Raji (cell line): Measurements from ENCODE around the gene CTCF.

Experiments
- POLR2A ChIP-seq: IDR thresholded peaks from 2 replicates; pipeline ENCODE4 v1.6.1; 2011; ENCODE audit warnings: low read depth, low read length, control low read depth; ENCODE audit not compliant: insufficient read depth

The CTCF gene

GRCh38 chr16:67562526-67562917 lies at the start of gene CTCF:
Gene CTCF (plus strand): TSS chr16:67562526. CDS start chr16:67610833, 48,307 bp downstream.
- no peak for TF ChIP-seq POLR2A

DNA sequence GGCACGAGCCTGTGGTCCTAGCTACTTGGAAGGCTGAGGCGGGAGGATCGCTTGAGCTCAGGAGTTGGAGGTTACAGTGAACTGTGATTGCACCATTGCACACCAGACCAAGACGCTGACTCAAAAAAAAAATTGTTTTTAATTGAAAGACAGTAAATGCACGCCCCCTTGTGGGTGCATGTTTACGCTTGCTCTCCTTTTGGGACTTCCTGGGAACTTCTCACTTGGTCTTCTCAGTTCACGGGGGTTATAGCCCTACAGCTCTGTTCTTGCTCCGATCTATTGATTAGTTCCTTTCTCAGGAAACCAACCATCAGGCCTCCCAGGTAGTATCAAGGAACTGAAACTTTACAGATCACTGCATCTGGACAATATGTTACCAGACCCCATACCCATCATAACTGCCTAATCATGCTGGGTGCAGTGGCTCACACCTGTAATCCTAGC lies 47.9 kb upstream of the CTCF start:
- no peak for TF ChIP-seq POLR2A

GRCh38 chr16:67516296-67517154 lies 45.8 kb upstream of the CTCF start:
- TF ChIP-seq POLR2A: no peak

DNA sequence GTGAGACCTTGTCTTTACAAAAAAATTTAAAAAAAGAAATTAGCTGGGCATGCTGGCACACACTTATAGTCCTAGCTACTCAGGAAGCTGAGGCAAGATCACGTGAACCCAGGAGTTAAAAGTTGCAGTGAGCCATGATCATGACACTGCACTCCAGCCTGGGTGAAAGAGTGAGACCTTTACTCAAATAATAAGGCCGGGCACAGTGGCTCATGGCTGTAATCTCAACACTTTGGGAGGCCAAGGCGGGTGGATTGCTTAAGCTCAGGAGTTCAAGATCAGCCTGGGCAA lies 45.2 kb upstream of the CTCF start:
- TF ChIP-seq POLR2A: no peak

DNA sequence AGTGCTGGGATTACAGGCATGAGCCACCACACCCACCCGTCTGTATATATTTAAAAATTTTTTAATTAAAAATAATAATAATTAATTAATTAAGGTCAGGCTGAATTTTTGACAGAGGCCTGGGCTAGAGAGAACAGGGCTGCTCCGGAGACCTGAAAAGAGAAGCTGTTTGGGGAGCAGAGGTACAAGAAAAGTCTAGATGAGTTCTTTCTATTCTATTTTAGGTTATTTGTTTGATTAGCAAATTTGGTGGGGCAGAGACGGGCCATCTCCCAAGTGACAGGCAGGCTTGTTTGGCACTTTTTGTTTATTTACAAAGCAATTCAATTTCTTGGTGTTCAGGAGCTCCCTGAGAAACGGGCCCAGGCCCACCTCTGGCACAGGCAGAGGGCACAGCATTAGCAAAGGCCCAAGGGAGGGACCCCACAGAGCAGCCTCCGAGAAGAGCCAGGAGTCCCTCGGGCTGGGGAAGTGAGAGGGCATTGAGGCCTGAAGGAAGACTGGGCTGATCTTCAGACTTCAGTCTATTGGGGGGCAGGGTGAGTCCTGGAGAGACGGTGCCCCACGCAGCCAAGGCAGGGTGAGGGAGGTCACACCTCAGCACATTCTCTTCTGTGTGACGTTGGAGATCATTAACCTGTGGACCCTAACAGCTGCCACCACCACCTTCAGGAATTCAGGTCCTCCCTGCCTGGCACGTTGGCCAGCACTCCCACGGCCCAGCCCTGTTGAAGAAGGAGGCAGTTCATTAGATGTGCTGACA lies 44.5 kb upstream of the CTCF start:
- 0 out of 2 replicates have a peak, but pooled peaks have one; percentile 35 for TF ChIP-seq POLR2A

DNA sequence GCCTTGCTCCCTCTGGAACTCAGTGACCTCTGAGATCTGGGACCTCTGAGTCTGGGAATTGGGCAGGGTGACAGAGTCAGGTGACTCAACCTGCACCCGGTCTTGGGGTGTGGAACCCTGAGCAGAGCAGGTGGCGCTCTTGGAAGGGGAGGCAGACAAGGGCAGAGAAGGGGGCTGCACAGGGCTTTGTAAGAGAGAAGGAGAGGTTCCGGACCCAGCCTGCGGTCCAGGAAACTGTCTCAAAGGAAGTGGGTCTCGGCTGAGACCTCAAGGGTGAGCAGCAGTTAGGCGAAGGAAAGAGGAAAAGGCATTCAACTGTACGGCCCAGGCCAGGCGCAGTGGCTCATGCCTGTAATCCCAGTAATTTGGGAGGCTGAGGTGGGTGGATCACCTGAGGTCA lies 43.6 kb upstream of the CTCF start:
- TF ChIP-seq POLR2A: no peak

DNA sequence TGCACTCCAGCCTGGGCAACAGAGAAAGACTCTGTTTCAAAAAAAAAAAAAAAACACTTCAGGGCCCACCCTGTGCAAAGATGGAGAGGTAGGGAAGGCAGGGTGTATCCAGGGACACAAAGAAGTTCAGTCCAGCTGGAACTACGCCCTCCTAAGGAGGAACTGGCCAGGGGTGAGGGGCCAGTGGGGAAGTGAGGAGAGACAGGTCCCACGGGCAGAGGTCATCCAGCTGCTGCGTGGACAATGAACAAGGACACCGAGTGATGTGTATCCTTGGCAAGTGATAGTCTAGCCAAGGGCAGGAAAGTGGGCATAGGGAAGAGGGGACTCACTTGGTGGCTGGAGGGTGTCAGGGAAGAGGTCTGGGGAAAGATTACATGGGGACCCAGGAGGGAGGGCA lies 43.1 kb upstream of the CTCF start:
- no peak for TF ChIP-seq POLR2A

DNA sequence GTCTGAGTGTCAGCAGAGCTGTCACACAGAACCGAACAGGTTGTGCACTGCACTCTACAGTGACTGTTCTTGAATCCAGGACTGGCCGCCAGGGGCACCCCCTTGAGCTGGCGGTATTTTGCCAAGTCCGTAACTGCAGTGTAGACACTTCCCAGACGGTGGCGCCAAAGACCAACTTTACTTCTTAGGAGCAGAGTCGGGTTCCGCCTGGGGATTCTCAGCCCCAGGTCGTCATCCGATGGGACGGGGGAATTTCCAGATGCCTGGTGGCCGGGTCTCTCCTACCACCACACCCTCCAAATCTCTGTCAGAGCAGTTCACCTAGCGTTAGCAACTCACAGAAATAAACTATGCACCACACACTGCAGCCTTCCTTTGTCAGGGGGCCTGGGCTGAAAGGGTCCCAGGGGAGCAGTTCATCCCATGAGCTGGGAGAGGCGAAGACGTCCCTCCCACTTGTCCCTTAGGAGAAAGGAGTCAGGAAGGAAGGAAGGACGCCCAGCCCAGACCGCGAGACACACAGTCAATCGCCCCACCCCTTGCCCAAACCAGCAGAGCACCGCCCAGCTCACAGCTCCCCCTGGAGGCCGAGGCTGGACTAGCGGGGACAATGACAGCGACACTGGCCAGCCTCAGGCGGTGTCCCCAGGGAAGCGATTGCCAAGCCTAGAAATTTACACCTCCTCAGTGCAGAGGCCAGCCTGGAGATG lies 41.1 kb upstream of the CTCF start:
- TF ChIP-seq POLR2A: peak; percentile 54

GRCh38 chr16:67525176-67525860 lies 37.0 kb upstream of the CTCF start:
- TF ChIP-seq POLR2A: no peak

DNA sequence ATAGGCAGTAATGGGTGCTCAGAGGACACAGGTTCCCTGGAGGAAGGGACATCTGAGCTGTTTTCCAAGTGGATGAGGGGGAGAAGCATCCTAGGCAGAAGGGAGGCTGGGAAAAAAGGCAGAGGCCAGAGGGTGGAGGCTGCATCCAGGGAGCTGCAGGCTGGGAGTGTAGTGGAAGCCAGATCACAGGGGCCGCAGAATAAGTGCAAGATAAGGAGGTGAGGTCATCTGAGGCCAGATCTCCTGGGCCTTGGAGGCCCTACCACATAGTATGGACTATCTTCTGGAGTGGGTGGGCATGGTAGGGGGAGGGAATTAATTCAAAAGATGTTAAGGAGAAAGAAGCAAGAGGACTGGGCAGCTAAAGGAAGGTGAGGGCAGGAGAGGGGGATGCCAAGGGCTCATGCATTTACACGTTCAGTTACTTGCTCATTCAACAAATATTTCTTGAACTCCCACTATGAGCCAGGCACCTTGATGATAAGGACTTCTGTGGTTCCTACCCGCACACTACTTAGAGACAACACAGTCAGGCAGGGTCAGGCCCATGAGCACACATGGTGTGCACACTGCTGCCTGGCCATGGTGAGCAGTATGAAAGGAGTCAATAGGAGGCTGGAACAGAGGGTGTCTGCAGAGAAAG lies 36.1 kb upstream of the CTCF start:
- no peak for TF ChIP-seq POLR2A

DNA sequence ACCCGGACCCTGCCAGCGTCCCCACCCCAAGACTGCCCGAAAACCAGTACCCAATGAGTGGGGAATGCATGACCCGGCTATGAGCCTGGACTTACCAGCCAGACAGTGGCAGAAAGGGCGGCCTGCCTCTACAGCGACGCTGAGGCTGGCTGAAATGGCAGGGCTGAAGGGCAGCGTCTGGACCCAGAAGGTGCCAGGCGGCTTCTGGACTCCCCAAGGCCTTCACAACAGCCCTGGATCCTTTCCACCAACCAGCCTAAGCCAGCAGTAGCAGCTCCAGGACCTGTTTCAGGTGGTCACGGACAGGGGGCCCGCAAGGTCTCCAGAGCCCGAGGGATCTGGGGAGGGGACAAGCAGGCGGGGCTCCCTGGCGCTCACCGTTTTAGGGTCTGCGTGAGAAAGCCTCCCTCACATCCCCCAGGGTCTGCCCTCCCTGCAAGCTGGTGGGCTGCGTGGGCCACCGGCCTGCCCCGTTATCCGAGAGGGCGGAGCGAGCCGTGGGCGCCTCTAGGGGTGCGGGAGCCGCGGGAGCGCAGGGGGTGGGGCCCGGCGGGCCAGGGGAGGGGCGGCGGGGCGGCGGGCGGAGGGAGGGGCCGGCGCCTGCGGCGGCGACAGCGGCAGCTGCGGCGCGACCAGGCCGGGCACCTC lies 34.0 kb upstream of the CTCF start, which contains the start of gene RIPOR1:
Gene RIPOR1 (plus strand): TSS at position 608 of the 648 bp plus-strand sequence. CDS start 9,618 bp downstream, outside the sequence.
- TF ChIP-seq POLR2A: no peak

DNA sequence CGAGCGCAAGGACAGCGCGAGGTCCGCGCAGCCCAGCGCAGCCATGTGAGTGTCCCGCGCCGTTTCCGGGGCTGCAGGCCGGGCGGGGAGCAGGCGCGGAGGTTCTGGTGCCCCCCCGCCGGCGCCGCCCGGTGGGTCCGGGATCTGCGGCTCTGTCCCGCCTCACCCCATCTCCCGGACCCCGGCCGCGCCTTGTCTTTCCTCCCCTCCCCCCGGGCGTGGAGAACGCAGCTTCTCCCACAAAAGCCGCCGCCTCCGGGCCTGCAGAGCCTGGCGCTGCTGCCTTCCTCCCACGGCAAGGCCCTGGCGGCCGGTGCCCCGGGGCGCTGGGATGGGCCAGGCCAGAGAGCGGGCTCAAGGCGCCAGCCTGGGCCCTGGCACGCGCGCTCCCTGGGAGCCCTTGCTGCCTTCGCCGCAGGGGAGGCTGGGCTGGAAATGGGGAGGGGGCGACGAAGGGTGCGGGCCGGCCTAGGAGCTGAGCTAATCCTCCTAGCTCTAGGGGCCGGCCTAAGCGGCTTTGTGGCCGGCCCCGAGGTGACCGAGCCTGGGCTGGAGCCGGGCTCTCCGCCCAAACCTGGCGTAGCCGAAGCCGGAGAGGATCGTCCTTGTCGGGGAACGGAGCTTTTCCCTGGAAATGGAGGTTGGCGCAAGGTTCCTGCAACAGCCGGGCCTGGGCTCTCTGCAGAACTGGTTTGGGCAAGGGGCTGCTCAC lies 33.3 kb upstream of the CTCF start:
- no peak for TF ChIP-seq POLR2A

DNA sequence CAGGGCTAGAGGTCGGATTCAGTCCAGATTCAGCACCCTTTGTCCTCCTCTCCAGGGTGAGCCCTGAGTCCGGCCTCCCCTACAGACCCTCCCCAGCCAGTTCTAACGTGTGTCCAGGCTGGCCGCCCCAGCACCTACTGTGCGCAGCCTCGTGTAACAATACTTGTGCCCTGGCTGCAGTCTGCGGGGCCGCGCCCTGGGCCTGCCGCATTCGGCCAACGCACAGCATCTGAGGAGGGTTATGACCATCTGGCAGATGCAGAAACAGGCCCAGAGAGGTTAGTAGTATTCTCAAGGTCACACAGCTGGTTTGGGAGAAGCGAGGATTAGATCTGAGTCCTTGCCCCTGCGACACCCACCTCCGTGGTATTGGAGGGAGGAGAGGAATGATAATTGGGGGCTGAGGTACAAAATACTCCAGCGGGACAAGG lies 32.7 kb upstream of the CTCF start:
- no peak for TF ChIP-seq POLR2A

- TF ChIP-seq POLR2A: no peak; the same call in none of the 2 replicates
These were observed 32.0 kb upstream of the CTCF start for GRCh38 chr16:67530013-67530939.
